Measurements from ENCODE around the gene SH3GL3. TPM values are rescaled to one million over a fixed set of nuclear protein-coding genes. Genes with fewer than 3 reads are reported as not detected.

The SH3GL3 gene
- total RNA-seq, 1 donor from 2014 or later: not detected

DNA sequence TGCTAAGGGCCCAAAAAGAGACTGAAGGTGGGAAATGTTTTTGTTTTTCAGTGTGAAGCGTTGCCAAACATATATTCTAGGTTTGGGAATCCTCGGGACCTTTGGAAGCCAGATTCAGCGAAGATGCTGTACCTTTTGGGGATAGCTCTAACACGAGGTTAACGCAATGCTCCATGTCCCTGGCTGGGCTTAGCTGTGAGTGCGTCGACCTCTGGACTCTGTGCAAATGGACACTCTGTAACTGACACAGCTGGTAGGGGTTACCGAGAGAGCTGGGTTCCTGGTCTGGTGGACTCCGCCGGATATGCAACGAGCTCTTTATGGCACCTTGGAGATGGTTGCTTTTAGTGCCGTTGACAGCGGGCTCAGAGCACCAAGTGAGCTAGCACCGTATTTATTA is 724 bp upstream of the SH3GL3 start:
- Histone ChIP-seq H3K4me1 (peaks cover 18% of the 10 kb centered on the region), H3K27ac (replicated peaks) (no peak overlapping the region), H3K27me3 (ENCODE audit: low read depth) (peaks cover 55% of the 10 kb centered on the region), H3K4me3 (peak overlapping the region; percentile 65), H3K9me3 (replicated peaks) (no peaks in the 10 kb centered on the region), H3K36me3 (no peaks in the 10 kb centered on the region)
- no peak for DNase-seq
- TF ChIP-seq, protein P1, sequence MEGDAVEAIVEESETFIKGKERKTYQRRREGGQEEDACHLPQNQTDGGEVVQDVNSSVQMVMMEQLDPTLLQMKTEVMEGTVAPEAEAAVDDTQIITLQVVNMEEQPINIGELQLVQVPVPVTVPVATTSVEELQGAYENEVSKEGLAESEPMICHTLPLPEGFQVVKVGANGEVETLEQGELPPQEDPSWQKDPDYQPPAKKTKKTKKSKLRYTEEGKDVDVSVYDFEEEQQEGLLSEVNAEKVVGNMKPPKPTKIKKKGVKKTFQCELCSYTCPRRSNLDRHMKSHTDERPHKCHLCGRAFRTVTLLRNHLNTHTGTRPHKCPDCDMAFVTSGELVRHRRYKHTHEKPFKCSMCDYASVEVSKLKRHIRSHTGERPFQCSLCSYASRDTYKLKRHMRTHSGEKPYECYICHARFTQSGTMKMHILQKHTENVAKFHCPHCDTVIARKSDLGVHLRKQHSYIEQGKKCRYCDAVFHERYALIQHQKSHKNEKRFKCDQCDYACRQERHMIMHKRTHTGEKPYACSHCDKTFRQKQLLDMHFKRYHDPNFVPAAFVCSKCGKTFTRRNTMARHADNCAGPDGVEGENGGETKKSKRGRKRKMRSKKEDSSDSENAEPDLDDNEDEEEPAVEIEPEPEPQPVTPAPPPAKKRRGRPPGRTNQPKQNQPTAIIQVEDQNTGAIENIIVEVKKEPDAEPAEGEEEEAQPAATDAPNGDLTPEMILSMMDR (IDR thresholded peaks at IDR 0.05; ENCODE audit: borderline replicate concordance): no peak
- intact Hi-C loops (cut with micrococcal nuclease): no loop called here

DNA sequence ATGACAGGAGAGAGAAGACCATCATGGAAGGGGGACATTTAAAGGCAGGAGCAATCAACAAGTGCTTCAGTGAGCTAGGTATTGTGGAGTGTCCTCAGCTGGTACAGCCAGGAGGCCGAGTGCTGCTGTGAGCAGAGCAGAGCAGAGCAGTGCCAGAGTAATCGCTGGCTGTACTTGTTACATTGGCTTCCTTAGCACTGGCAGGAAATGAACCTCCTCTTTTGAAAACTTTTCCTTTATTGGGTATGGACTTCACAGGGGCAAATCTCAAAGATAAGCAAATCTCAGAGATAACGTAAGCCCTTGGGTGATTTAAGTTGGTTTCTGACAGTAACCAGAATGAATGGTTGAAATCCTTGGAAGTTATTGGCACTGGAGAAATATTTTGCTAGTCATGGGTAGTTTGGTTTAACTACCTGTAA is 2.1 kb downstream of the SH3GL3 start:
- TF ChIP-seq, protein P1 (IDR thresholded peaks at IDR 0.05; ENCODE audit: borderline replicate concordance): no peak
- no peak overlapping the region for H3K27ac ChIP-seq (replicated peaks)
- intact Hi-C loops (cut with micrococcal nuclease): no loop called here
- no peak overlapping the region for H3K4me3 ChIP-seq
- DNase-seq: no peak
- peaks cover 38% of the 10 kb centered on the region for H3K27me3 ChIP-seq (ENCODE audit: low read depth)
- H3K9me3 ChIP-seq (replicated peaks): no peaks in the 10 kb centered on the region
- H3K36me3 ChIP-seq: no peaks in the 10 kb centered on the region
- peaks cover 18% of the 10 kb centered on the region for H3K4me1 ChIP-seq

DNA sequence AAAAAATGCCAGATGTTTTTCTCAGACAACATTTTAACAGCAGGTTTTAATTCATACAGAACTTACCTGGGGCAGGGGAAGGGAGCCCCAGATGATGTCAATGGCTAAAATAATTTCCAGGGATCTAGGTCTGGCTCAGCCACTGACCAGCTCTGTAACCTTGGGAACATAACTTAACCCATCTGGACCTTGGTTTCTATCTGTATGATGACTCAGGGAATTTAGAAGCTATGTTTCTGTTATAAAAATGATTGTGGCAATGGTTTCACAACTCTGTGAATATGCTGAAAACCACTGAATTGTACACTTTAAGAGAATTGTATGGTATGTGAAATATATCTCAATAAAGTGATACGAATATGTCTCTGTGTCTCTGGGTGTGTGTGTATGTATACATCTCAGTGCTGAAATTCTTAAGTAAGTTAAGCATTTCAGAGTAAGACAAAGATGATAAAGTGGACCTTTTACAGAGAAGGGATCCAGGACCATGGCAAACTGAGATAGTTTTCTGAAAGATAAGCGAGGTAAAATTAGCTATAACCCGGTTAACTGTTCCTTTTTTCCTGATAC is 2.9 kb downstream of the SH3GL3 start:
- intact Hi-C loops (cut with micrococcal nuclease): no loop called here
- no peaks in the 10 kb centered on the region for H3K36me3 ChIP-seq
- TF ChIP-seq, protein P1 (IDR thresholded peaks at IDR 0.05; ENCODE audit: borderline replicate concordance): no peak

DNA sequence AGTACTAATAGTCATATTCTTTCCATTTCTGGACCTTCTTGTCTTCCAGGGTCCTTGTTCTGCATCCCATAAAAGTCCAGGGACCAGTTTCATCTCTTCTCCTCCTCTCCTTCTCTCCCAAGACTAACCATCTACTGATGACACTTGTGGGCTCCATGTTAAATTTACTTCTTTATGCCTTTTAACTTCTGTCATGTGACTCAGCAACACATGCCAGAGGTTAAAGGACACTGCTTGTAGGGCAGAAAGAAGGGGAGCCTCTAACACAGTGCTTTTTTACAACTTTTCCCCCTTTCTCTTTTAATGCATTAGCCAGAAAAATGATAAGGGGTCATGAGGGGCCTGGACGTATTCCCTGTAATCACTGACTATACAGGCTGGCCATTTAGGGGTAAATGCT is 10.0 kb downstream of the SH3GL3 start:
- H3K27me3 ChIP-seq (ENCODE audit: low read depth): peaks cover 21% of the 10 kb centered on the region
- intact Hi-C loops (cut with micrococcal nuclease): no loop called here
- no peak overlapping the region for H3K27ac ChIP-seq (replicated peaks)
- DNase-seq: no peak
- TF ChIP-seq, protein P1 (IDR thresholded peaks at IDR 0.05; ENCODE audit: borderline replicate concordance): no peak
- H3K36me3 ChIP-seq: no peaks in the 10 kb centered on the region
- no peak overlapping the region for H3K4me3 ChIP-seq
- no peaks in the 10 kb centered on the region for H3K4me1 ChIP-seq
- H3K9me3 ChIP-seq (replicated peaks): no peaks in the 10 kb centered on the region

More for the DNA sequence above, 2.9 kb downstream of the SH3GL3 start:
- Histone ChIP-seq H3K4me1 (peaks cover 18% of the 10 kb centered on the region), H3K27me3 (ENCODE audit: low read depth) (peaks cover 32% of the 10 kb centered on the region), H3K4me3 (no peak overlapping the region), H3K27ac (replicated peaks) (no peak overlapping the region), H3K9me3 (replicated peaks) (no peaks in the 10 kb centered on the region)
- DNase-seq: no peak

DNA sequence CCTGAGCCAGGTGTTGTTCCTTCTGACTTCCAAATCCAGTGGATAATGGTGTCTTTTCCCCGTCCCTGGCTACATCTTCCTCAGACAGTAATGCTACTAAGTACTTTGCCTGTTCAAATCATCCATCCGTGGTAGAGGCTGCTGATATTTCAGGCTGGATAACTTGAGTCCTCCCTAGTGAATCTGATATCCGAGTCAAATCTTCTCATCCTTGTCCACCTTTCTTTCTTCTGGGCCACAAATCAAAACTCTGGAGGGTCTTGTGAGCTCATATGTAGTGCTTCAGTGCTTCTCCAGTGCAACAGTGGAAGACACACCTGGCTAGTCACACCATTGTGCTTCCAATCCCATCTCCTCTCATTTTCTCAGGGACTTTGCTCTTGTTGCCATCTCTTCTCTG is 11.2 kb downstream of the SH3GL3 start:
- Histone ChIP-seq H3K27ac (replicated peaks) (no peak overlapping the region), H3K9me3 (replicated peaks) (no peaks in the 10 kb centered on the region), H3K4me3 (no peak overlapping the region), H3K36me3 (no peaks in the 10 kb centered on the region), H3K27me3 (ENCODE audit: low read depth) (peaks cover 21% of the 10 kb centered on the region), H3K4me1 (no peaks in the 10 kb centered on the region)
- intact Hi-C loops (cut with micrococcal nuclease): no loop called here
- TF ChIP-seq, protein P1 (IDR thresholded peaks at IDR 0.05; ENCODE audit: borderline replicate concordance): no peak
- DNase-seq: no peak

Measured in left ventricle myocardium inferior (tissue), 1 donor.